ENCODE data around the gene AMMECR1. TPM values are rescaled to one million over a fixed set of nuclear protein-coding genes. Genes with fewer than 3 reads are reported as not detected.
A peak's percentile ranks its signal among the peaks of the same experiment; 100 is the strongest.

Gene AMMECR1
- total and polyA plus RNA-seq, 2 experiments from 2014 or later: 10.5 to 20.0 TPM

DNA sequence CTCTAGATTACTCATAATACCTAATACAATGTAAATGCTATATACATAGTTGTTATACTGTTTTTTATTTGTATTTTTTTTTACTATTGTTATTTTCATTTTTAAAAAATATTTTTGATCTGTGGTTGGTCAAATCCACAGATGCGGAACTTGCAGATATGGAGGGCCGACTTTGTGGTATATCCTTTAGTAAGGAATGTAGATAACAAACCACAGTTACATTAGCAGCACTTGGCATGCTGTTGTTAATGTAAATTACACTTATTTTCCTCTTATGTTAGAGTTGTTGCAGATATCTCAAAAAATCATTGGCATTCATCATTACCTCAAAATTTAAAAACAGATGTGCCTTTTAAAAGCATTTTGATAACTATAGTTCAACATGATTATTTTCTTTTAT lies 164.0 kb downstream of the AMMECR1 start:
- Histone ChIP-seq H3K4me3 (no peak overlapping the region), H3K4me1 (ENCODE audit: low read depth) (no peaks in the 10 kb centered on the region), H3K36me3 (no peaks in the 10 kb centered on the region), H3K27ac (no peak overlapping the region), H3K27me3 (no peaks in the 10 kb centered on the region), H3K9me3 (ENCODE audit: low read depth) (no peaks in the 10 kb centered on the region)
- DNase-seq (ENCODE audit: low read depth in 1 of 2, low spot score in 1 of 2): peak in 1 of 2 donors; percentile 42
- no peak for TF ChIP-seq CTCF (IDR thresholded peaks at IDR 0.05; ENCODE audit: low read depth, low read length)

GRCh38 chrX:110153244-110153643 lies 164.6 kb downstream of the AMMECR1 start:
- Histone ChIP-seq H3K9me3 (ENCODE audit: low read depth) (no peaks in the 10 kb centered on the region), H3K27me3 (no peaks in the 10 kb centered on the region), H3K4me1 (ENCODE audit: low read depth) (no peaks in the 10 kb centered on the region), H3K27ac (no peak overlapping the region), H3K36me3 (no peaks in the 10 kb centered on the region), H3K4me3 (no peak overlapping the region)
- DNase-seq (ENCODE audit: low read depth in 1 of 2, low spot score in 1 of 2): no peak
- TF ChIP-seq CTCF (IDR thresholded peaks at IDR 0.05; ENCODE audit: low read depth, low read length): no peak

DNA sequence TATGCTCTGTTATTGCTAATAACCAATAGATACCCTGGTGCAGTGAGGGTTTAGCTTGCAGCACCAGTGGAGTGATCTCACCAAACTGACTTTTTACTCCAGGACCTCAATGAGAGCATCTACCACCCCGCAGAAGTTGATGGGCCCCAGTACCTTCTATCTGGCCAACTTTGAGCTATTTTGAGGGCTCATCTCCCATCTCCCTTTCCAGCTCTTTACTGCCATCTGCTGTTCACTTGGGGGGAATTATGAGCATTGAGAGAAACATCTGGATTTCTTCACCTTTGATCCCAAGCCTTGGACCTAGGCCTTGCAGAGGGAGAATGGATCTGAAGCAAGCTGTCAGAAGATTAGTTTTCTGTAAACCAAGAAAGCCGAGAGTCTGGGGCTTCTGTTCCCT lies 171.4 kb downstream of the AMMECR1 start:
- Histone ChIP-seq H3K27ac (no peak overlapping the region), H3K4me3 (no peak overlapping the region), H3K36me3 (no peaks in the 10 kb centered on the region), H3K27me3 (no peaks in the 10 kb centered on the region), H3K9me3 (ENCODE audit: low read depth) (no peaks in the 10 kb centered on the region), H3K4me1 (ENCODE audit: low read depth) (peaks cover 4% of the 10 kb centered on the region)
- peak; percentile 70 to 73 for DNase-seq (ENCODE audit: low read depth in 1 of 2, low spot score in 1 of 2)
- peak; percentile 61 for TF ChIP-seq CTCF (IDR thresholded peaks at IDR 0.05; ENCODE audit: low read depth, low read length)

DNA sequence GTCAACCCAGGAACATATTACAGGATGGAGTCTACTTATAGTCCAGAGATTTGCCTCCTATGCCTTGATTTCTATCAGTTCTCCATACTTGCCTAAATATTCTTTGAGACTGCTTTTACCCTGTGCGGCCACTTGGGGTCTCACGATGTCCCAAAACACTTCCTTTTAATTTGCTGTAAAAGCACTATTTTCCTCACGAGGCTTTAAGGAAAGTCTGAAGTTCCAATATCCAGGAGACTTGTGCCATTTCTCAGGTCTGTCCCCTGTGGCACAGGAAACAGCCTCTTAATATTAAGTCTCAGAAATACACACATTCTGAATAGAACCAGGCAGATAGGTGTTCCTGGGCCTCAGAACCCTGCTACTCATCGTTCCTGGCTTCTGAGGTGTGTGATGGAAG lies 172.0 kb downstream of the AMMECR1 start:
- Histone ChIP-seq H3K9me3 (ENCODE audit: low read depth) (no peaks in the 10 kb centered on the region), H3K27ac (no peak overlapping the region), H3K27me3 (no peaks in the 10 kb centered on the region), H3K4me3 (no peak overlapping the region), H3K4me1 (ENCODE audit: low read depth) (peaks cover 4% of the 10 kb centered on the region), H3K36me3 (no peaks in the 10 kb centered on the region)
- DNase-seq (ENCODE audit: low read depth in 1 of 2, low spot score in 1 of 2): peak; percentile 41 to 48
- TF ChIP-seq CTCF (IDR thresholded peaks at IDR 0.05; ENCODE audit: low read depth, low read length): peak; percentile 50

DNA sequence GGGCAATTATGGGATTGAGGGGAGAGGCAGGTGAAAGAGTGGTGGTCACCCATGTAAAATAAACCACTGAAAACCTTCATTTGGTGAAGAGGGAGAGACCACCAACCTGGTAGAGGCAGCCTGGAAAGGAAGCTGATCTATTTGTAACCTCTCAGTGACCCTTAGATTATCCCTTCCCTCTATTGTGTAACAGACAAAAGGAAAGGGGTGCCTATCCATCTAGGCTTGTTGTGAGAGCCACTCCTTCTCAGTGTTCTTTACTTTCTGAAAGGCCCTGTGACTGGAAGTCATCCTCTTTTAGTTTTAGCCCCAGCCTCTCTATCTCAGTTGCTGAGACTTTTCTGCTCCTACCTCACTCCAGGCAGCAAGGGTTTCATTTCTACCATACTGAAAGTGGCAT lies 172.6 kb downstream of the AMMECR1 start:
- no peaks in the 10 kb centered on the region for H3K9me3 ChIP-seq (ENCODE audit: low read depth)
- H3K27ac ChIP-seq: peak overlapping the region; percentile 54
- no peak for TF ChIP-seq CTCF (IDR thresholded peaks at IDR 0.05; ENCODE audit: low read depth, low read length)
- DNase-seq (ENCODE audit: low read depth in 1 of 2, low spot score in 1 of 2): no peak
- H3K36me3 ChIP-seq: no peaks in the 10 kb centered on the region
- no peak overlapping the region for H3K4me3 ChIP-seq
- H3K27me3 ChIP-seq: no peaks in the 10 kb centered on the region
- peaks cover 4% of the 10 kb centered on the region for H3K4me1 ChIP-seq (ENCODE audit: low read depth)

Other genes with a start within 250 kb of the AMMECR1 start
- 0.74 and 1.4 TPM in 2 replicates for gene RTL9, start 40.8 kb upstream of the AMMECR1 start, total RNA-seq
- gene RTL9, start 40.8 kb upstream of the AMMECR1 start, polyA plus RNA-seq: 0.39 and 0.88 TPM in 2 replicates